A673 (cell line): Measurements from ENCODE around the gene CUTC.

ENCODE experiments used
- CTCF ChIP-seq: fragments of 300-800, 200-600 bp; sonication (generic); conservative IDR thresholded peaks from 2 replicates; pipeline ENCODE4 v1.5.1; 2017; ENCODE audit warnings: low read depth, mild to moderate bottlenecking, antibody characterized with exemption, low read length, moderate library complexity, mixed read lengths
- EZH2 ChIP-seq: fragments of 200-600 bp; sonication (generic); IDR thresholded peaks from 2 replicates; pipeline ENCODE4 v1.6.1; 2017; ENCODE audit warnings: borderline replicate concordance, low read depth, mild to moderate bottlenecking, mixed read lengths, antibody characterized with exemption, low read length; ENCODE audit not compliant: poor library complexity, severe bottlenecking

GRCh38 chr10:99765672-99766301 lies 33.8 kb downstream of the CUTC start:
- no peak for TF ChIP-seq CTCF
- no peak for TF ChIP-seq EZH2
